ENCODE measurements around the gene CCNQ.

Gene CCNQ

DNA sequence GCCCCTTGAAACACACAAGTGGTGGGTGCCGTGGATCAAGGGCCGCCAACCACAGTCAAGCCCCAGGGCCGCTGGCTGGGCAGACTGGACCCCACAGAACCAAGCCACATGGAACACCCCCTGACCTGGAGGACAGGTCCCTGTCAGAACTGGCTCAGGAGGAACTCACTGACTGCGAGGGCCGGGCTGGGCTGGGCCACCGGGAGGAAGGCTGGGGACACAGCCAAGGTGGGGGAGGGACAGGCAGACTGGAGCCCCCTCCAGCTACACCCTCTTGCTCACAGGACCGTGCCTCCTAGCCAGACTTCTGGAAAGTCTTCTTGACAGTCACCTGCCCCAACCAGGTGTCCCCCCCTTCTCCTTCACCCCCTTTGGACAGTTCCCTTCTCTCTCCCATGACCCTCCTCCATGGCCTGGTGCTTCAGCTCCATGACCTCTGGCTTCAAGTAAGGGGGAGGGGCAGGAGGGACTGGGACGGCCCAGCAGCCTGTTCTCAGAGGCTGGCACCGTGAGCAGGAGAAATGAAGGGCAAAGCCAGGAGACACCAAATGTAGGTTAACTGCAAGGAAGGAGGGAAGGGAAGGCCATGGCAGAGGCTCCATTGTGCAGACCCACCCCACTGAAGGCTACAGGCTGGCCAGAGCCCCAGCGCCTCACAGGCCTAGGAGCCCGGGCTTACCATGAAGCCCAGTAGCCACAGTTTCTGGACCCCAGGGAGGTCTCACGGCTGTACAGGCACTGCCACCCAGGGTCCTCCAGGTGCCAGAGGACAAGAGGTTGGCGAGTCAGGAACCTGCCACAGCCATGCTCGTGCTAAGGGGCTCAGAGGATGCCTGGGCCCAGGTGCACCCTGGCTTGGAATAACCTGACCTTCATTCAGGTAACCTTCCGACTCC is 25.5 kb upstream of the CCNQ start:
- TF ChIP-seq ARNTL (CRISPR knock-in tag; IDR thresholded peaks at IDR 0.05; ENCODE audit: borderline replicate concordance, low read depth) = no peak
- no peak for ATAC-seq

DNA sequence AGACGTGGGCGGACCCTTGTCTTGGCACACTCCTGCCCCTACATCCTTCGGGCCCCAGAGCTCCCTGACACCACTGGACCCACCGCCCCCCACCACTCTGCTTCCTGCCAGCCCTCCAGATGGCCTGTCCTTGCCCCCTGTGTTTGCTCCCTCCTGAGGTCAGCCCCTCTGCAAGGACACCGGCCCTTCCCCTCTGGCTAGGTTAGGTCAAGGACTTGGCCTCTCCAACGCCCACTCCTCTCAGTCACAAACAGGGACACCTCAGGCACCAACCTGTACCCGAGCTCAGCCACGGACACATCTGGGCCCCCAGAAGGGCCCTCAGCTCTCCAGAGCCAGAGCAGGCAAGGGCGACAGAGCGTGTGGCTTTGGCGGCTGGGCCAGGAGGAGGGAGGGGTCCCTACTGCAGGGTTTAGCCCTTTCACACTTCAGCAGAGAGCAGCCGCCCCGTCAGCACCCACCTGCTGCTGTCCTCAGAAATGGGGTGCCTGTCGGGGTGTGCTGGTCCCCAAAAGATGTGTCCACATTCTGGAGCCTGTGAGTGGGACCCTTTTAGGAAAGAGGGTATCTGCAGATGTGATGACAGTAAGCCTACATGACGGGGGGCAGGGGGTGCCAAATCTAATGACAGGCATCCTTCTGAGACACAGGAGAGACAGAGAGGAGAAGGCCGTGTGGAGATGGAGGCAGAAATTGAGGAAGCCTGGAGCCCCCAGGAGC is 24.5 kb upstream of the CCNQ start:
- TF ChIP-seq, protein P1, sequence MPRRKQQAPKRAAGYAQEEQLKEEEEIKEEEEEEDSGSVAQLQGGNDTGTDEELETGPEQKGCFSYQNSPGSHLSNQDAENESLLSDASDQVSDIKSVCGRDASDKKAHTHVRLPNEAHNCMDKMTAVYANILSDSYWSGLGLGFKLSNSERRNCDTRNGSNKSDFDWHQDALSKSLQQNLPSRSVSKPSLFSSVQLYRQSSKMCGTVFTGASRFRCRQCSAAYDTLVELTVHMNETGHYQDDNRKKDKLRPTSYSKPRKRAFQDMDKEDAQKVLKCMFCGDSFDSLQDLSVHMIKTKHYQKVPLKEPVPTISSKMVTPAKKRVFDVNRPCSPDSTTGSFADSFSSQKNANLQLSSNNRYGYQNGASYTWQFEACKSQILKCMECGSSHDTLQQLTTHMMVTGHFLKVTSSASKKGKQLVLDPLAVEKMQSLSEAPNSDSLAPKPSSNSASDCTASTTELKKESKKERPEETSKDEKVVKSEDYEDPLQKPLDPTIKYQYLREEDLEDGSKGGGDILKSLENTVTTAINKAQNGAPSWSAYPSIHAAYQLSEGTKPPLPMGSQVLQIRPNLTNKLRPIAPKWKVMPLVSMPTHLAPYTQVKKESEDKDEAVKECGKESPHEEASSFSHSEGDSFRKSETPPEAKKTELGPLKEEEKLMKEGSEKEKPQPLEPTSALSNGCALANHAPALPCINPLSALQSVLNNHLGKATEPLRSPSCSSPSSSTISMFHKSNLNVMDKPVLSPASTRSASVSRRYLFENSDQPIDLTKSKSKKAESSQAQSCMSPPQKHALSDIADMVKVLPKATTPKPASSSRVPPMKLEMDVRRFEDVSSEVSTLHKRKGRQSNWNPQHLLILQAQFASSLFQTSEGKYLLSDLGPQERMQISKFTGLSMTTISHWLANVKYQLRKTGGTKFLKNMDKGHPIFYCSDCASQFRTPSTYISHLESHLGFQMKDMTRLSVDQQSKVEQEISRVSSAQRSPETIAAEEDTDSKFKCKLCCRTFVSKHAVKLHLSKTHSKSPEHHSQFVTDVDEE (CRISPR knock-in tag; IDR thresholded peaks at IDR 0.05) = no peak
- TF ChIP-seq PPARA (CRISPR knock-in tag; IDR thresholded peaks at IDR 0.05; ENCODE audit: borderline replicate concordance) = no peak
- TF ChIP-seq TOX (CRISPR knock-in tag; IDR thresholded peaks at IDR 0.05; ENCODE audit: borderline replicate concordance) = no peak
- no peak for TF ChIP-seq ZC3H10 (CRISPR knock-in tag; IDR thresholded peaks at IDR 0.05)
- TF ChIP-seq, protein P2, sequence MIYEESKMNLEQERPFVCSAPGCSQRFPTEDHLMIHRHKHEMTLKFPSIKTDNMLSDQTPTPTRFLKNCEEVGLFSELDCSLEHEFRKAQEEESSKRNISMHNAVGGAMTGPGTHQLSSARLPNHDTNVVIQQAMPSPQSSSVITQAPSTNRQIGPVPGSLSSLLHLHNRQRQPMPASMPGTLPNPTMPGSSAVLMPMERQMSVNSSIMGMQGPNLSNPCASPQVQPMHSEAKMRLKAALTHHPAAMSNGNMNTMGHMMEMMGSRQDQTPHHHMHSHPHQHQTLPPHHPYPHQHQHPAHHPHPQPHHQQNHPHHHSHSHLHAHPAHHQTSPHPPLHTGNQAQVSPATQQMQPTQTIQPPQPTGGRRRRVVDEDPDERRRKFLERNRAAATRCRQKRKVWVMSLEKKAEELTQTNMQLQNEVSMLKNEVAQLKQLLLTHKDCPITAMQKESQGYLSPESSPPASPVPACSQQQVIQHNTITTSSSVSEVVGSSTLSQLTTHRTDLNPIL (CRISPR knock-in tag; IDR thresholded peaks at IDR 0.05; ENCODE audit: low read depth) = no peak
- no peak for TF ChIP-seq ESRRG (CRISPR knock-in tag; IDR thresholded peaks at IDR 0.05)
- TF ChIP-seq, protein P3, sequence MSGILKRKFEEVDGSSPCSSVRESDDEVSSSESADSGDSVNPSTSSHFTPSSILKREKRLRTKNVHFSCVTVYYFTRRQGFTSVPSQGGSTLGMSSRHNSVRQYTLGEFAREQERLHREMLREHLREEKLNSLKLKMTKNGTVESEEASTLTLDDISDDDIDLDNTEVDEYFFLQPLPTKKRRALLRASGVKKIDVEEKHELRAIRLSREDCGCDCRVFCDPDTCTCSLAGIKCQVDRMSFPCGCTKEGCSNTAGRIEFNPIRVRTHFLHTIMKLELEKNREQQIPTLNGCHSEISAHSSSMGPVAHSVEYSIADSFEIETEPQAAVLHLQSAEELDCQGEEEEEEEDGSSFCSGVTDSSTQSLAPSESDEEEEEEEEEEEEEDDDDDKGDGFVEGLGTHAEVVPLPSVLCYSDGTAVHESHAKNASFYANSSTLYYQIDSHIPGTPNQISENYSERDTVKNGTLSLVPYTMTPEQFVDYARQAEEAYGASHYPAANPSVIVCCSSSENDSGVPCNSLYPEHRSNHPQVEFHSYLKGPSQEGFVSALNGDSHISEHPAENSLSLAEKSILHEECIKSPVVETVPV (CRISPR knock-in tag; IDR thresholded peaks at IDR 0.05) = no peak
- TF ChIP-seq, protein P4, sequence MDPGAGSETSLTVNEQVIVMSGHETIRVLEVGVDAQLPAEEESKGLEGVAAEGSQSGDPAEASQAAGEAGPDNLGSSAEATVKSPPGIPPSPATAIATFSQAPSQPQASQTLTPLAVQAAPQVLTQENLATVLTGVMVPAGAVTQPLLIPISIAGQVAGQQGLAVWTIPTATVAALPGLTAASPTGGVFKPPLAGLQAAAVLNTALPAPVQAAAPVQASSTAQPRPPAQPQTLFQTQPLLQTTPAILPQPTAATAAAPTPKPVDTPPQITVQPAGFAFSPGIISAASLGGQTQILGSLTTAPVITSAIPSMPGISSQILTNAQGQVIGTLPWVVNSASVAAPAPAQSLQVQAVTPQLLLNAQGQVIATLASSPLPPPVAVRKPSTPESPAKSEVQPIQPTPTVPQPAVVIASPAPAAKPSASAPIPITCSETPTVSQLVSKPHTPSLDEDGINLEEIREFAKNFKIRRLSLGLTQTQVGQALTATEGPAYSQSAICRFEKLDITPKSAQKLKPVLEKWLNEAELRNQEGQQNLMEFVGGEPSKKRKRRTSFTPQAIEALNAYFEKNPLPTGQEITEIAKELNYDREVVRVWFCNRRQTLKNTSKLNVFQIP (CRISPR knock-in tag; IDR thresholded peaks at IDR 0.05; ENCODE audit: borderline replicate concordance, low read depth) = no peak
- TF ChIP-seq ZNF70 (CRISPR knock-in tag; IDR thresholded peaks at IDR 0.05) = no peak
- no peak for TF ChIP-seq ZFP3 (CRISPR knock-in tag; IDR thresholded peaks at IDR 0.05)
- TF ChIP-seq ISL1 (CRISPR knock-in tag; IDR thresholded peaks at IDR 0.05) = no peak
- TF ChIP-seq SNAI2 (CRISPR knock-in tag; IDR thresholded peaks at IDR 0.05) = no peak
- TF ChIP-seq ZNF8 (CRISPR knock-in tag; IDR thresholded peaks at IDR 0.05) = no peak
- no peak for TF ChIP-seq OSR1 (CRISPR knock-in tag; IDR thresholded peaks at IDR 0.05)
- no peak for TF ChIP-seq RARB (CRISPR knock-in tag; IDR thresholded peaks at IDR 0.05)
- no peak for TF ChIP-seq ZFP30 (CRISPR knock-in tag; IDR thresholded peaks at IDR 0.05)
- no peak for TF ChIP-seq ZNF565 (CRISPR knock-in tag; conservative IDR thresholded peaks at IDR 0.05; ENCODE audit: low read depth)
- TF ChIP-seq CSDC2 (CRISPR knock-in tag; IDR thresholded peaks at IDR 0.05) = no peak
- no peak for TF ChIP-seq GLIS3 (CRISPR knock-in tag; IDR thresholded peaks at IDR 0.05)
- ATAC-seq = no peak

DNA sequence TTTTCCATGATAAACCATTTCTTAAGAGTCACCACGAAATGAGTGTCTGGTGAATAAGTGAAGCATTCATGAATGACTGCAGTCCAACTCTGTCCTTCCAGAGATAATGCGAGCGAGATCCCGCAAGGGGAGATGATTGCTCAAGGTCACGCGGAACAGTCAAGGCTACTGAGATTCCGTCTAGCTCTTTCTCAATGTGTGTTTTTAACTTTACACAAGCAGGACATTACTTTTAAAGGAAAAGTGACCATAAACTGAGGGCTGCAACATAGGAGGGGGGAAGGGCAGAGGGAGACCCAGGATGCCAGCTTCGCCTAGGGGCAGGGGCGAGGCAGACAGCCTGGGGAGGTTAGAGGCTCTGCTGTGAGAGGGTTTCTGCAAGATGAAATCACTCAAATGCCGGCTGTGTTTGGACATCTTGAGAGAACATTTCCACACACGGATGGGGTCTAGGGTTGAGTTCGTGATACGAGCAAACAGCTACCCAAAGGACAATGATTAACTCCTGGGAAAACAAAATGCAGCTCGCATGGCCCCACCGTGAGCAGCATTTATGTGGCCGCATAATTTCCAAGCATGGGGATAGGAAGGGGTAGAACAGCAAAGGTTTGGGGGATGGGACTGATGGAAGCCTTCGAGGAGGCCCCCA is 23.8 kb upstream of the CCNQ start:
- no peak for ATAC-seq
- no peak for TF ChIP-seq ARNTL (CRISPR knock-in tag; IDR thresholded peaks at IDR 0.05; ENCODE audit: borderline replicate concordance, low read depth)
- TF ChIP-seq GLIS3 (CRISPR knock-in tag; IDR thresholded peaks at IDR 0.05) = no peak
- no peak for TF ChIP-seq RARB (CRISPR knock-in tag; IDR thresholded peaks at IDR 0.05)
- TF ChIP-seq, protein P4 (CRISPR knock-in tag; IDR thresholded peaks at IDR 0.05; ENCODE audit: borderline replicate concordance, low read depth) = no peak
- TF ChIP-seq OSR1 (CRISPR knock-in tag; IDR thresholded peaks at IDR 0.05) = no peak
- no peak for TF ChIP-seq TOX (CRISPR knock-in tag; IDR thresholded peaks at IDR 0.05; ENCODE audit: borderline replicate concordance)
- TF ChIP-seq ZFP30 (CRISPR knock-in tag; IDR thresholded peaks at IDR 0.05) = no peak
- no peak for TF ChIP-seq ZNF70 (CRISPR knock-in tag; IDR thresholded peaks at IDR 0.05)
- no peak for TF ChIP-seq ZC3H10 (CRISPR knock-in tag; IDR thresholded peaks at IDR 0.05)
- TF ChIP-seq, protein P5, sequence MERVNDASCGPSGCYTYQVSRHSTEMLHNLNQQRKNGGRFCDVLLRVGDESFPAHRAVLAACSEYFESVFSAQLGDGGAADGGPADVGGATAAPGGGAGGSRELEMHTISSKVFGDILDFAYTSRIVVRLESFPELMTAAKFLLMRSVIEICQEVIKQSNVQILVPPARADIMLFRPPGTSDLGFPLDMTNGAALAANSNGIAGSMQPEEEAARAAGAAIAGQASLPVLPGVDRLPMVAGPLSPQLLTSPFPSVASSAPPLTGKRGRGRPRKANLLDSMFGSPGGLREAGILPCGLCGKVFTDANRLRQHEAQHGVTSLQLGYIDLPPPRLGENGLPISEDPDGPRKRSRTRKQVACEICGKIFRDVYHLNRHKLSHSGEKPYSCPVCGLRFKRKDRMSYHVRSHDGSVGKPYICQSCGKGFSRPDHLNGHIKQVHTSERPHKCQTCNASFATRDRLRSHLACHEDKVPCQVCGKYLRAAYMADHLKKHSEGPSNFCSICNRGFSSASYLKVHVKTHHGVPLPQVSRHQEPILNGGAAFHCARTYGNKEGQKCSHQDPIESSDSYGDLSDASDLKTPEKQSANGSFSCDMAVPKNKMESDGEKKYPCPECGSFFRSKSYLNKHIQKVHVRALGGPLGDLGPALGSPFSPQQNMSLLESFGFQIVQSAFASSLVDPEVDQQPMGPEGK (CRISPR knock-in tag; IDR thresholded peaks at IDR 0.05; ENCODE audit: borderline replicate concordance) = no peak
- no peak for TF ChIP-seq CSDC2 (CRISPR knock-in tag; IDR thresholded peaks at IDR 0.05)
- no peak for TF ChIP-seq ZNF565 (CRISPR knock-in tag; conservative IDR thresholded peaks at IDR 0.05; ENCODE audit: low read depth)
- no peak for TF ChIP-seq SNAI2 (CRISPR knock-in tag; IDR thresholded peaks at IDR 0.05)
- TF ChIP-seq, protein P2 (CRISPR knock-in tag; IDR thresholded peaks at IDR 0.05; ENCODE audit: low read depth) = no peak
- no peak for TF ChIP-seq ISL1 (CRISPR knock-in tag; IDR thresholded peaks at IDR 0.05)
- no peak for TF ChIP-seq BACH2 (CRISPR knock-in tag; IDR thresholded peaks at IDR 0.05; ENCODE audit: borderline replicate concordance)
